RWPE1 (cell line): ENCODE data around the gene RAB3GAP1.

ENCODE experiments used
- CTCF ChIA-PET: fragments of 350-600 bp; sonication (Branson Sonifier 250); formaldehyde crosslinking; extraction: SDS; loops from one replicate; lab custom pipeline; 2021; lab: Yijun Ruan, JAX
- POLR2A ChIA-PET: fragments of 400-600 bp; formaldehyde crosslinking; extraction: SDS; loops from one replicate; lab custom pipeline; 2020; ENCODE audit warnings: antibody characterized with exemption; ENCODE audit not compliant: low non-redundant PET; lab: Yijun Ruan, JAX
- DNase-seq: peaks from one replicate; pipeline ENCODE4 v3.0.0; 2012; ENCODE audit warnings: low spot score
- H3K27ac ChIP-seq: fragments of 450-650 bp; 2 replicates; pipeline ENCODE4 v1.5.1; 2017
- TF ChIP-seq, protein P1 (sequence below): fragments of 450-650 bp; conservative IDR thresholded peaks from 2 replicates; pipeline ENCODE4 v1.5.1; 2017; ENCODE audit warnings: low read depth, mild to moderate bottlenecking

Gene RAB3GAP1

DNA sequence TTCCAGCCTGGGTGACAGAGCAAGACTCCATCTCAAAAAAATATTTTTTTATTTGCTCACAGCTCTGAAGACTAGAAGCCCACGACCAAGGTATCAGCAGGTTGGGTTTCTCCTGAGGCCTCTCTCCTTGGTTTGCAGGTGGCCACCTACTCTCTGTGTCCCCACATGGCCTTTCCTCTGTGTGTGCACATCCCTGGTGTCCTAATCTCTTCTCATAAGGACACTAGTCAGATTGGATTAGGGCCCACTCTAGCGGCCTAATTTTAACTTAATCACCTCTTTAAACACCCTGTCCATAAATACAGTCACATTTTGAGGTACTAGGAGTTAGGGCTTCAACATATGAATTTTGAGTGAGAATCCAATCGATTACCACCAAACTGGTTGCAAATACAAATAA is 2.0 kb upstream of the RAB3GAP1 start:
- ChIA-PET POLR2A (no interaction called here), CTCF (no interaction called here)
- DNase-seq = no peak
- no peak overlapping the region for H3K27ac ChIP-seq
- TF ChIP-seq, protein P1, sequence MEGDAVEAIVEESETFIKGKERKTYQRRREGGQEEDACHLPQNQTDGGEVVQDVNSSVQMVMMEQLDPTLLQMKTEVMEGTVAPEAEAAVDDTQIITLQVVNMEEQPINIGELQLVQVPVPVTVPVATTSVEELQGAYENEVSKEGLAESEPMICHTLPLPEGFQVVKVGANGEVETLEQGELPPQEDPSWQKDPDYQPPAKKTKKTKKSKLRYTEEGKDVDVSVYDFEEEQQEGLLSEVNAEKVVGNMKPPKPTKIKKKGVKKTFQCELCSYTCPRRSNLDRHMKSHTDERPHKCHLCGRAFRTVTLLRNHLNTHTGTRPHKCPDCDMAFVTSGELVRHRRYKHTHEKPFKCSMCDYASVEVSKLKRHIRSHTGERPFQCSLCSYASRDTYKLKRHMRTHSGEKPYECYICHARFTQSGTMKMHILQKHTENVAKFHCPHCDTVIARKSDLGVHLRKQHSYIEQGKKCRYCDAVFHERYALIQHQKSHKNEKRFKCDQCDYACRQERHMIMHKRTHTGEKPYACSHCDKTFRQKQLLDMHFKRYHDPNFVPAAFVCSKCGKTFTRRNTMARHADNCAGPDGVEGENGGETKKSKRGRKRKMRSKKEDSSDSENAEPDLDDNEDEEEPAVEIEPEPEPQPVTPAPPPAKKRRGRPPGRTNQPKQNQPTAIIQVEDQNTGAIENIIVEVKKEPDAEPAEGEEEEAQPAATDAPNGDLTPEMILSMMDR = no peak

DNA sequence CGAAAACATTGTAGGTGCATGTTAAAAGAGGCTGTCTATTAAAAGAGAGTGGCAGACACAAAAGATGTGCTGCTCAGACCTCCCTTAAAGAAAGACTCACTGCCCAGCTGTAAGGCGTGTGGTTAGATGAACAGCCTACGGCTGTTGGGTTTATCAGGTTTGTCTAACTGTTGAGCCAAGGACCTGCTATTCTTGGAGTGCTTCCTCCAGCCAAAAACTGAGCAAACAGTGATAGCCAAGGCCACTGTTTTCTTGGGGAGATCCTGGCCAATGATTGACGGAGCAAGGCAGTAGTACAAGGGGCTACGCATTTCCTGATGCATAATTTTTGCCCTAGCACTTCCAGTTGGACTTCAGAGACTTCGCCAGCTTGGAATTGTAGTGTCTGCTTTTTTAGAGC is 1.4 kb upstream of the RAB3GAP1 start:
- TF ChIP-seq, protein P1 = no peak
- no peak overlapping the region for H3K27ac ChIP-seq
- CTCF ChIA-PET = no interaction called here
- no peak for DNase-seq
- POLR2A ChIA-PET = no interaction called here

DNA sequence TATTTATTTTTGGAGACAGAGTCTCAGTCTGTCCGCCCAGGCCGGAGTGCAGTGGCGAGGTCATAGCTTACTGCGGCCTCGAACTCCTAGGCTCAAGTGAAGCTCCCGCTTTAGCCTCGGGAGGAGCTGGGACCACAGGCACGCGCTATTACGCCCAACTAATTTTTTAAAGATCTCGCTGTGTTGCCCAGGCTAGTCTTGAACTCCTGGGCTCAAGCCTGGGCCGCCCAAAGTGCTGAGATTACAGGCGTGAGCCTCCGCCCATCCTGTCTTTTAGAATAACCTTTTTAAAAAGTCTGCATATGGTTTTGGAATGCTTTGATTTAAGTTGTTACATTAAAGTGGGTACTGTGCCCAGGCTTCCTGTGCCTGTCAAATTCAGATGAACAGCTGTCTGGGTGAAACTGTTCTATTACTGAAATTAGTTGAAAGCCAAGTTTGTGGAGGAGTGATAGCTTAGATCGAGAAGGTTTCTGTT is 944 bp downstream of the RAB3GAP1 start:
- ChIA-PET CTCF (interaction anchor here (0.6 kb wide), 1 partner anchor 218 kb away, joined by 4 read pairs; no protein-coding TSS in a partner anchor), POLR2A (interaction anchor here (0.6 kb wide), 1 partner anchor 119 kb away, joined by 3 read pairs; no protein-coding TSS in a partner anchor)
- DNase-seq = no peak

DNA sequence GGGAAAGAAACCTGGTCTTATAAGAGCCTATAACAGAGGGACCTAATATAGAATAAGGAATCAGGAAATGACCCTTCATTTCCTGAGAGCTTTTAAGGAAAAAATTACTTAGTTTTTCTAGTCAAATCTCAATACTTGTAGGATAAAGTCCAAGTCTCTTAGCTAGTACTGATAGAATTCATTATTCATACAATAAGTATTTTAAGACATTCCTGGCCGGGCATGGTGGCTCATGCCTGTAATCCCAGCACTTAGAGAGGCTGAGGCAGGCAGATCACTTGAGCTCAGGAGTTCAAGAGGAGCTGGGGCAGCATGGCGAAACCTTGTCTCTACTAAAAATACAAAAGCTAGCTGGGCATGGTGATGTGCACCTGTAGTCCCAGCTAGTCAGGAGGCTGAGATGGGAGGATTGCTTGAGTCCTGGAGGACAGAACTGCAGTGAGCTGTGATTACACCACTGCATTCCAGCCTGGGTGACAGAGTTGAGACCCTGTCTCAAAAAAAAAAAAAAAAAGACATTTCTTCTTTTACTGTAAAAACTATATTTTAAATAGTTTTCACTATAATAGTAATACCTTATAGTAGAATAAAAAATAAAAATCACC is 3.2 kb downstream of the RAB3GAP1 start:
- ChIA-PET CTCF (no interaction called here), POLR2A (no interaction called here)
- peak overlapping the region; percentile 78 for H3K27ac ChIP-seq
- TF ChIP-seq, protein P1 = no peak
- DNase-seq = peak; percentile 24

More for the DNA sequence above, 944 bp downstream of the RAB3GAP1 start:
- peak overlapping the region; percentile 88 for H3K27ac ChIP-seq
- TF ChIP-seq, protein P1 = no peak

DNA sequence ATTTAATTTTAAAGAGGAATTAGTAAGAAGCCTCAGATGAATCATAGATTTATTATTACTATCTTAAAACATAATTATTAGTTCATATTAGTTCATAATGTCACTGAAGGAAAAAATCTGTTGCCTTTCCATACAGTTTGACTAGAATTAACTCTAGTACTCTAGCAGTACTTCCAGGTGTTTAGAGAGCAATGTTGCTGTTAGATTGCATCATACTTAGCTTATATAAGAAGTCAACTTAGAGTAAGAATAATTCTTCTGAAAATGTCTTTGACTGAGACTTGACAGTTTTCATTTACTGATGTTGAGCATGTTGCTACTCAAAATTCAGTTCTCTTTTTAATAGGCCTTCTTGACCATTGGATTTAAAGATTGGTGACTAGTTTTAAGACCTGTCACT is 4.7 kb downstream of the RAB3GAP1 start:
- POLR2A ChIA-PET = no interaction called here

DNA sequence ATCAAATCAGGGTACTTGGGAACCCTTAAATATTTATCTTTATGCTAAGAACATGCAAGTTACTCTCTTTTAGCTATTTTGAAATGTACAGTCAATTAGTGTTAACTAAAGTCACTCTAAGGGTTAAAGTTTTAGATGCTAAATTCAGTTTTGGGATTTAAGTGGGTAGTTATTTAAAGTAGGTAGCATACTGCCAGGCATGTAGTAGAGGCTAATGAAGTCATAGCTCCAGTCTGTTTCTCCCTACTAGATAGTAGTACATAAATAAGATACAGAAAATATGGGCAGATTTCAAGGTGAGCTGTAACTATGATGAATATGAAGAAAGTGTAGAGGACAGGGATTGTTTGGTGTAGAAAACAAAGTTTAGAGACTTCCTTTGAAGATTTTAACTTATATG is 7.5 kb downstream of the RAB3GAP1 start:
- no peak overlapping the region for H3K27ac ChIP-seq
- ChIA-PET POLR2A (no interaction called here), CTCF (no interaction called here)
- TF ChIP-seq, protein P1 = no peak
- no peak for DNase-seq

More for the DNA sequence above, 4.7 kb downstream of the RAB3GAP1 start:
- no peak for DNase-seq
- TF ChIP-seq, protein P1 = no peak
- CTCF ChIA-PET = interaction anchor here (0.6 kb wide), 1 partner anchor 63 kb away, joined by 3 read pairs; no protein-coding TSS in a partner anchor
- no peak overlapping the region for H3K27ac ChIP-seq
